T-helper 2 cell treated with Interferon-gamma antibody and Interleukin-4, amounts not matched to agents 100 ng/mL and 5 ng/mL, for 36 hours (primary cell): ENCODE results near the gene ACADVL. TPM values are rescaled to one million over a fixed set of nuclear protein-coding genes. Genes with fewer than 3 reads are reported as not detected.
"Not testable (repeated sequence)": the region's sequence is repeated elsewhere in the genome, so short reads cannot be mapped to it uniquely, and the experiment has no call there.

Experiments used
- intact Hi-C: fragments of 100-400 bp; cut with micrococcal nuclease; formaldehyde crosslinking; loops from one replicate; pipeline ENCODE4 v1.15.1; 2023
- total RNA-seq: library from RNA; stranded (reverse); gene quantifications from 2 replicates; pipeline ENCODE4 v1.2.3, GENCODE V29; 2022

ACADVL gene
- total RNA-seq, 1 donor from 2014 or later, result 340 TPM

DNA sequence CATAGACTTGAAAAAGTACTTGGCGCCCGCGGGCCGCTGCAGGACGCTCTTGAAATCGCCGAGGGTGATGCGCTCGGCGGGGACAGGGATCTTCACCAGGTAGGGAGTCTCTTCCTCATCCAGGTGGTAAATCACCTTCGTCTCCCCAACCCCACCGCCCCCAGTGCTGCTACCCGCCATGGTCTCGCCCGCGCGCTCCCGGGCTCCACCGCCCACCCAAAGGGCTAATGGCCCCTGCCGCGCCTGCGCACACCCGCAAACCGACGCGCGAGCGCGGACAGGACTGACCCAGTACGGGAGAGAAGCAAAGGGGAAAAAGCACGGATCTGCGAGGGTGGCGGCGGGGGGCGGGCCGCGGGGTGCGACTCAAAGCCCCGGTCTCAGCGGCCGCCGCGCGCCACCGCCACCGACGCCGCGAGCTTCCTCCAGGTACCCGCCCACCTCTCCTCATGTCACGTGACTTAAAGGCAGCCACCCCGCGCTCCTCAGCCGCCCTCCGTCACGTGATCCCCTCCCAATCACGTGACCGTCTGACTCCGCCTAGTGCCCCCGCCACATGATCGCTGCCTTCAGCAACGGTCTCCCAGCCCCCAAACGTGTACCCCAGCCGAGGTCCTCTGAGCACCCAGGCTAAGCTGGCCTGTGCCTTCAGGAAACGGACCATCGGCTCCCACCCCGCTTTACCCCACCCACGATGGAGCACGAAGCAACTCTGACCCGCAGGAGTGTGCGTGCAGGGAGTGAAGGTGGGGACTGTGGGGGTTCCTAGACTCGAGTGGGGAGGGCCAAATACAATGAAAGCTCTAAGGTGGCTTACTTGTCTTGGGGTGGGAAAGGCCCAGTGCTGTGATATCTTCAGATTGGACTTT is 14.6 kb downstream of the ACADVL start, which contains the start of gene DVL2:
DVL2 (minus strand) TSS at position 435 of the 869 bp plus-strand sequence; CDS start at position 180, 255 bp downstream.
- intact Hi-C loops, result loop anchor here (1.0 to 10.0 kb wide), 3 partner anchors 20 to 920 kb away; partner anchors contain the start of genes CYB5D1, NAA38, PER1 and TMEM88

DNA sequence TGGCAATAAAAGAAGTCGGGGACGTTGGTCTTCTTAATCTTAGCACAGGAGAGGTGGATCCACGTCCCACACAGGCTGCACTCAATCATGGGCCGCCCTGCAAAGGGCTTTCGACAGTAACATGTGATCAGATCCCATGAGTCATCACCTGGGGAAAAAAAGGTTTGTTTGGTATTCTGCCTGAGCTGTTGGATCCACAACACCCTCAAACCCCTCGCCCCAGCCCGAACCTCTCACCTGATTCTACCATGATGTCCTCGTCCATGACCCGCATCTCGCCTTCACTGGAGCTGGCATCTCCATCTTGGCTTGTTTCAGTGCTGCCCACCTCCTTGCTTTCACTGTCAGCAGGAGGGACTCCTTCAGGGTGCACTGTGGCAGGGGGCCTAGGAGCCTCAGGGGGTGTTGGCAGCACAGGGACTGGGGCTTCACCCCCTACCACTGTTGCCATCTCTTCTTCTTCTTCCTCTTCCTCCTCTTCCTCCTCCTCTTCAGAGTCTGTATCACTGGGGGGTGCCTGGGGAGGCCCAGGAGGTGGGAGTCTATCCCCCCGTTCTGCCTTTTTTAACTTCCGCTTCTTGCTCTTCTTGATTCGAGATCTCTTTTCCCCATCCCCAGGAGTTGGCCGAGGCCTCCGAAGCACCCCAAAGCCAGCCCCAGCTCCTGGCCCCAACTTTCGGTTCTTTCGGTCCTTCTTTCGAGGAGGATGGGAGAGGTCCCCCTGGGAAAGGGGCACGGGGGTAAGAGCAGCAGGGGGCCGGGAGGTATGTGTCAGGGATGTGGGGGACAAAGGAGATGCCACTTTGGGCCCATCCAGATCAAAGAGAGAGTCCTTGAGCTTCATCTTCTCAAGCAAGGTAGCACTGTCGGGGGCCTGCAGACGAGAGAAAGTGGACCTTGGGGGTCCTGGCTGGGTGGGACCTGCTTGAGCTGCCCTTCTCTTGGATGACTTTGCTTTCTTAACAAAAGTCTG is 16.2 kb downstream of the ACADVL start:
- intact Hi-C loops, result loop anchor here (10.0 kb wide), 2 partner anchors 619 to 919 kb away; partner anchors contain the start of genes CYB5D1, NAA38, PER1 and TMEM88

DNA sequence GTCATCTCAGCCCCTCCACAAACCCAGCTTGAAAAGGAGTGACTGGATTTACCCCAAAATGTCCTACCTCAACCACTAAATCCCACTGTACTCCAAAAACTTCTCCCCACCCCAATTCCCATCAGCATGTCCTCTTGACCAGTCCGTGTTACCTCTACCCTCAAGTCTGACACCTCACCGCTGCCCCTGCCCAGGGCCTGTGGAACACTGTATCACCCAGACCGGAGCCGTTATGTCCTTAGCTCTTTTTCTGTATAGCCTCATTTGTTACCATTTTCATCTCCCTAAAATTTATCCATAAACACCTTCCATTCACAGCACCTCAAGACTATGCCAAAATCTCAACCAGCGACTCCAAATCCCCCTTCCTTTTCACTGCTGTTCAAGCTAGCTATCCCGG is 17.1 kb downstream of the ACADVL start:
- intact Hi-C loops, result loop anchor here (10.0 kb wide), 2 partner anchors 618 to 918 kb away; partner anchors contain the start of genes CYB5D1, NAA38, PER1 and TMEM88

DNA sequence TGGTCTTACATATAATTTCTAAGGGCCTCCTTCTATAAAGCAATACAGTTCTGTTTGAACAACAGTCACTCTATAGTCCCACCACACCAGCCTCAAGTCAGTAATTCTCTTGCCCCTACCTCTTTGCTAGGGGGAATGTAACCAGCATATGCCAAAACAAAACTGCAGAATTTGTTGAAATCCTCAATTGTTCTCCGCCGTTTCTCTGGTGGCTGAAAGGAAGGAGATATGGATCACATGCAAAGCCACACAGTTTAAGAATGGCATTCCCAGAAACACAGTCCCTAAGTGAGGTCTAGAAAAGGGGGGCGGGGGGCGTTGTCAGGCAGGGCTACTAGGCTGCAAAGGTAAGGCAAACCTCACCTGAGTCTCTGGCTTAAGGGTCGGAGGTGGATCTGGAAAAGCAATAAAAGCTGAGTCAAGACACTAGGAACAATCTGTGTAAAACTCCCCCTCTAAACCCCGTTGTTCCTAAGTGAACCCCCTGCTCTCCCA is 17.6 kb downstream of the ACADVL start:
- intact Hi-C loops, result loop anchor here (10.0 kb wide), 2 partner anchors 617 to 917 kb away; partner anchors contain the start of genes CYB5D1, NAA38, PER1 and TMEM88

DNA sequence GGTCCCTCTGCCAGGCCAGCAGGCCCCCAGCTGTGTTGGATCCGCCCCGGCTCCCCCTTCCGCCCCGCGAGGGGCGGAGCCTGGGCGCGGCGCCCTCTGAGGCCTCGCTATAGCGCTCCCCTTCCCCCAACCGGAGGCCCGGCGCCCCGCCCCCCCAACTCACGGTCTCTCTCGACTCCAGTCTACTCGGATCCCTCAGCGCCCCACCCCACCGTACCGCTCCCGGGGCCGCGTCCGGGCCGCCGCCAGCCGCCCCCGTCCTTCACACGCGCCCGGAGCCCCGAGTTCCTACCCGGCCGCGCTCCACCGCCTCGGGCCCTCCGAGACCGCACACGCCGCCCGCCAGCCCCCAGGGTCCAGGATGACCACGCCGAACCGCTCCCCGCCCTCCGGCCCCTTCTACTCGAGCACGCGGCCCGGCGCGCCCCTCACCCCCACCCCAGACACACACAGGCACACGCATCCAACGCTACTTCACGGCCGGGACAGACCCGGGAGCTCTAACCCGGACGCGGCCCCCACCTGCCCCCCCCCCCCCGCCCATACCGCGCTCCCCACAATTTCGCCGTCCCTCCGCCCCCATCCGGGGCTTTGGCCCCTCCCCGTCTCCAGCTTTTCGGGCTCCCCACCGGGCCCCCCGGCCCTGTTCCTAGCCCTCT is 18.2 kb downstream of the ACADVL start:
- intact Hi-C loops, result loop anchor here (1.0 to 10.0 kb wide), 5 partner anchors 224 to 917 kb away; partner anchors contain the start of genes CYB5D1, NAA38, PER1 and TMEM88

DNA sequence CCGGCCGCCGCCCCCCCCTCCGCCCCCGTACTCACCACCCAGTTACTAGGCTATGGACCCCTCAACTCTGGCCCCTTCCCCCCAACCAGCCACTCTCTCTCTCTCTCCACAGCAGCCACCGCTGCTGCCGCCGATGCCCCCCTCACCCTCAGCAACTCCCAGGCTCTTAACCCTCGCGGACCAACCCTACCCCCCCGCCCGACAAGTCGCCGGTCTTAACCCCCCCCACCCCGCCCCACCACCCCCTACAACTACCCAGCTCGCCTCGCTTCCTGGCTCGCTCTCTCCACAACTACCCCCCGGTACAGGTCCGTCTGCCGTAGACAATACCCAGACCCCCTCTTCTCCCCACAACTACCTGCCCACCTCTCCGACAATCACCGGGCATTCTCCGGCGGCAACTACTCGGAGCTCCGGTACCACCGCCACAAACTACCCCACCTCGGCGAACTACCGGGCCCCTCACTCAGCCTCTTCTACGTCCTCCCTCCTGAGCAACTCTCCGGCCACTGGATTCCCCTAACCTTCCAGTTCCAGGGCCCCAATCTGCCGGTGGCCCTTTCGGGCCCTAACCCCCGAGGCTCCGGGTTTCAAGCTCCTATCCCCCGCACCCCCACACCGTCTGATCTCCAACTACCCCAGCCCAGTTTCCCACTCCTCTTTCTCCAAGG is 18.8 kb downstream of the ACADVL start:
- intact Hi-C loops, result loop anchor here (1.0 to 10.0 kb wide), 8 partner anchors 14 to 916 kb away; partner anchors contain the start of genes CYB5D1, EIF5A, ELP5 and NAA38

DNA sequence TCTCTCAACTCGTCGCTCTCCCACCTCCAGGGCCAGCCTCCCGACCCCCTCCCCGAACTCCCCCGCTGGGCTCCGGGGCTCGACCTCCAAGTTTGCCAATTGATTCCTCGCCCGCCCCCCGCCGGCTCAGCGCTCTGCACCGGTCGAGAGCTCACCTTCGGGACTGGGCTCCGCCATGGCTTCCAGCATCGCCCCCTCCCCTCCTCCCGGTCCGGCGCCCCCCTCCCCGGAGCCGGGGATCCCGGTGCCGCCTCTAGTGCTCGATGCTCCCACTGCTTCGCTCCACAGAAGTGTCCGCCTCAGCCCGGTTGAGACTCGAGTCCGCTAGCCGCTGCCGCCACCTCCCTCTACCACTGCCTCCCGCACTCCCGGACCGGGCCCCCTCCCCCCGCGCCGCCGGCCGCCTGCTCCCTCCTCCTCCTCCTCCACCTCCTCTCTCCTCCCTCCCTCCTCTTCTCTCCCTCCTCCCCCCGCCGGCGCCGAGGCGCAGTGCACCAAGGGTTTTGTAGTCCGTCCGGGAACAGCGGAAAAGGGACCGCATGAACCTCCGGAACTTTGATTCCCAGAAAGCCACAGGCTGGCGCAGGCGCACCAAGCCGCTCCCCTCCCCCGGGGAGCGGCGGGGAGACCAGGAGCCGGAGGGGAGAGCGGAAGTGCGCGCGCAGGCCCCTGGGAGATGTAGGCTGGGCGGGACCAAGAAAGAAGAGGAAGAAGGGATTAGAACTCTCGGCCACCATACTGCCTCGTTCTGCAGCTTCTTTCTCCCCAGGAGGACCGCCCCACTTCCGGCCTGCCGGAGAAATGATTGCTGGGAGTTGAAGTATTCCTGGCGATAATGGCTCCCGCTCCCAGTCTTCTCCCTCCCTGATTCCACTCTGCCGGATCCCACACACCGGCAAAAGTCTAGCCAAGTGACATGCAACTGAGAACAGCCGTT is 19.6 kb downstream of the ACADVL start, which contains the start of gene PHF23:
PHF23 (minus strand) TSS at position 367 of the 937 bp plus-strand sequence; CDS start at position 189, 178 bp downstream.
- intact Hi-C loops, result loop anchor here (1.0 to 10.0 kb wide), 7 partner anchors 13 to 915 kb away; partner anchors contain the start of genes CYB5D1, EIF5A, ELP5 and NAA38

DNA sequence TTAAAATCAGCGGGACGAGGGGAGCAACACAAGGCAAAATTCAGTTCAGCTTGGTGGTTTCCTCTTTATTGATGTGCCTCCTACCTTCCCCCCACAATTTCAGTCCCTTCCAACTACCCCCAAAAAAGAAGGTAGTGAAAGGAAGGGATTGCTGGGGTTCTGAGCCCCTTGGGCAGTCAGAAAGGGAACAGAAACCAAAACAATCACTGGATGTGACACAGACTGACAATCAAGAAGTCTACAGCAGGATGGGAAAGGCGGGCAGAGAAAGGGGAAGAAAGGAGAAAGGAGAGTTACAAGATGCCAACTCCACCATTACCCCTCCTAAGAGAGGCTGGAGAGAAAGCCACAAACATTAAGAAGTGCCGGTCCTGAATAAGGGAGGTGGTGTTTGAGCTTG is 20.6 kb downstream of the ACADVL start:
- intact Hi-C loops, result no loop called here

DNA sequence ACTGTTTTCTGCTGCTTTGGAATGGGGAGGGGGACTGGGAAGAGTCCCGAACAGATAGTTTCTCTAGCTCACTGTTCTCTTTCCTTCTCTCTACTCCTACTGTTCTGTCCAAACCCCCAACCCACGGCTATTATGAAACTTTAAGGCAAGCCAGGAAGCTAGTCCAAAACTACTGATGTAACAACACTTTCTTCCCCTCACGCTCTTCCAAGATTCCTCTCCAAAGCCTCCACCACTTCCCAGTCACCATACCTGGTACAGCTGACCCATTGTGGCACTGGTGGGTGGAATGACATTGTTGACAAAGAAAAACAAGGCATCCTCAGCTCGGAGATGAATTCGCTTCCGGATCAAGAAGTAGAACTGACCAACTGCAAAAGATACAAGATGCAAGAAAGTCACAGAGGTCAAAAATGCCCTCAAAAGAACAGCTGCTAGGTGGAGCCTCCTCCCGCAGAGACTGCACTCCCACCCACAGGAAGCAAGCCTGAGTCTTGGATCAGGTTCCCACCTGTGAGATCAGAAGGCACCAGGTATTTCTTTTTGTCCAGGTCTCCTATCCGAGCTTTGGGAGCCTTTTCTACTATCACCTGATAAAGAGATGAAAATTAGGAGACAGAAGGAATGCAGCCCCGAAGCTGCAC is 21.5 kb downstream of the ACADVL start:
- intact Hi-C loops, result no loop called here

DNA sequence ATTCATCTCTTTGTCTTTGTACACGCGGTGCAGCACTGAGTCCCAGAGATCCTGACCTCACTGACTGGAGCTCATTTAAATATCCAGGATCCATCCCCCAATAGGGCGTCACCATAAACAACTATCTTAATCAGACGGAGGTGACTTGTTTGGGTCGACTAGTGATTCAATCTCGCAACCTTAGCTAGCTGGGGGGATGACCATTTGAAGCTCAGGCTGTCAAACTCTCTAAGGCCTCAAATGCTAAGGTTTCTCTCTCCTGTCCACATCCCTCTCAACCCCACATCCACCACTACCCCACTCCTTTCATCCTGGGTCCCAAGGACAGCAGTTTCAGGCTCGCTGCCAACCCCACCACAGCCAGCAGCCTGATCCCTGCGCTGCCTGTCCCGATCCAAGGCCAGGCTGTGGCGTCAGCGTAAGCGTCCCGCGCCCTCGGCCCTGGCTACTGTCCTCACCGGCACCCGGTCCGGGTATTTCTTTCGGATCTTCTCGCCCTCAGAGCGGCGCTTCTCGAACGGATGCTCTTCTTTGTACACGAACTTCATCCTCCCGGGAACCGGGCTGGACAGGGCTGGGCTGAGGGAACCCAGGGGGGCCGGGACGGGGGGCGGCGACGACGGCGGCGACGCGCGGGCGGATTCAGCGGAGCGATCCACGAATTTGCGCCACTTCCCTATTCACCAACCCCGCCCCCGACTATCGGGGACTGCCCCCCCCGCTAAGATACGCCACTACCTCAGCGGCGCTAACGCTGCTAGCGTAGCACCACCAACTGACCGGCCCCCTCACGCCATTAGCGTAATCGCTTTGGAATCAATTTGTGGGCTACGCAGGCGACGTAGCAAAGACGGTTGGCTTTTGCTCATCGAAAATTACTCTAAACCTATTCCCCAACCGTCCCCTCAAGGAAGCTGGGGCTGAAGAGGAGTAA is 22.3 kb downstream of the ACADVL start, which contains the start of gene GABARAP:
GABARAP (minus strand) TSS at position 667 of the 934 bp plus-strand sequence; CDS start at position 548, 119 bp downstream.
- intact Hi-C loops, result no loop called here

DNA sequence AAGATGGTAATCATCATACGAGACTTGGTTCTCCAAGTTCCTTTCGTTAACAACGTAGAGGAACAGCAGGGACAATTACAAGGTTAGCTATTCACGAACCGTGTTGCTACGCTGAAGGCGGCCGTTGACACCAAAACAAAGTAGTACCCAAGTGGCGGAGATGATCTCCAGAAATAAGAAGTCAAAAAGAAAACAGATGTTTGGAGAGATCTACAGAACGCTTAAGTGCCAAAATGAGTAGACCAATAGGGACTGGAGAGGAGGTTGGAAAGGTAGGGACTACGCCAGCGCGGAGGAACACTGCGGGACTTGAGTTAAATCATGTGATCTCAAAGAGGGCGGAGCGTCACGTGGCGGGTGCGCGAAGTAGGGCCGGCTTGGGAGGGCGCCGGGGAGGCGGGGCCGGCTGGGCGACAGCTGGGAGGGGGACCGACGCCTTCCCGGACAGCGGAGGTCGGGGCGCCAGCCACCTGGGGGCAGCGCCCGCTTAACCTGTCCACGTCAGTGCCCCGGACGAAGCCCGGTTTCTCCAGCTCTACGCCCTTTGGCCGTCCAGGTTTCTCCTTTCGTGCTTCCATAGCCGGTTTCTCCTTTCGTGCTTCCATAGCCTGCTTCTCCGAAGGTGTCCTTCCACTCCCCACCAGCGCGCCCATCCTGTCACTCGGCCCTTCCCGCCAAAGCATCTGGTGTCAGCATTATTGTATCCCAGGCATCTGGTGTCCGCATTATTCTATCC is 23.1 kb downstream of the ACADVL start:
- intact Hi-C loops, result no loop called here

DNA sequence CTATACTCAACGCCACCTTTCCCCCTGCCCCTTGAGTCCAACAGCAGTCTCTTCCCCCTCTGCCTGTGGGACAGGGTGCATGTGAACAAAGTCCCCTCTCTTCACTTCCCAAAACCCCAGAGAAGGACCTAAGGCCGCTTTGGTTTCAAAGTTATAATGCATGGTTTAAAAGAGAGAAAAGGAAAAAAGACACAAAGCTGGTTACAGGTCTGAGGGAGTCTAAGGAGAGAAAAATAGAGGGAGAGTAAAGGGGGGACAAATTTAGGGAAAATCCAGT is 23.7 kb downstream of the ACADVL start:
- intact Hi-C loops, result no loop called here

DNA sequence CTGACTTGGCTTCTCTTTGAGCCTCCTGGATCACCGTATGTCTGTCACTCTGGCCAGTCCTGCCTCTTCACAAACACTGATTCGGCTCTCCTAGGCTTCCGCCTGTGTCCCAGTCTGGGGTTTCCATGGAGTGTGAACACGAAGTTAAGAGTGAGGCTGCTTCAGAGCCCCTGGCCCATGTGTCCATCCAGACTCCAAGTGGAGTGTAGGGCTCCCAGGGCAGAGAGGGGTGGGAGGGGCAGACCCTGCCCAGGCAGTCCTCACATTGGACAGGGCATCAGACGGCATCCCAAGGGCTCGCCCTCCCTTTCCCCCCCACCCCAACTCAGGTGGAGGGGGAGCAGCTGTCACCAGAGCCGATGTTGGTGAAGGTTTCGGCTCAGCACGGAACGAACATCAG is 24.1 kb downstream of the ACADVL start:
- intact Hi-C loops, result not testable (repeated sequence)

DNA sequence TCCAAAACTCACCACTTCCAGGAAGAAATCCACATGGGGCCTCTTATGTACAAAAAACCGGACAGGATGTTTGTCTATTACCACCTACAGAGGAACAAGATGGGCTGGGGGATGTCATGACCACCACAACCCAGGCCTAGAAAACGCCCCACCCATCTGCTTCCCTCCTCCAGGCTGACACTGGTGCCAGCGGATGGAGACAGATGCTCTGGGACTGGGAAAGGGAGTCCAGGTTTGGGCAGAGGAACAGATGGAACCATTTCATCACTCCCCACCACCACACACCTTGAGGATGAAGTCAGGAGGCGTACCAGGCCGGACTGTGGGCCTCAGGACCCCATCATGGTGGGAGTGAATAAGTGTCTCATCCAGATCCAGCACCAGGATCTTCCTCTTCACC is 27.0 kb downstream of the ACADVL start:
- intact Hi-C loops, result no loop called here

DNA sequence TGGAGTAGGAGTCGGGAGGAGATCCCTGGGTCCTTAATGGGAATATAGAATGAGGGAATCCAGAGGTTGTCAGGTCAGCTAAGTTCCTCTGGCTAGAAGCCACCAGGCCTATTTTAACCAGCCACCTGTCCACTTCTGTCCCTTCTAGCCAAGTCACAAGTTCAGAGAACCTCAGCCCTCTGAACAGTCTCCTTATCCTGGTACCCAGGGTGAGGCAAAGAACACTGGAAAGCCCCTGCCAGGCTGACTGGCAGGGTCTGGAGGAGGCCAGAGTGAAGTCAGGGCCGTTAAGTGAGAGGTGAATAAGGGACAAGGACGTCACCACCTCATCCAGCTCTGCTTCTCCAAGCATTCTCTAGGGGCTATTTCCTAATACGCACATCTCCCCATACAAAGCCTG is 29.1 kb downstream of the ACADVL start:
- intact Hi-C loops, result no loop called here

DNA sequence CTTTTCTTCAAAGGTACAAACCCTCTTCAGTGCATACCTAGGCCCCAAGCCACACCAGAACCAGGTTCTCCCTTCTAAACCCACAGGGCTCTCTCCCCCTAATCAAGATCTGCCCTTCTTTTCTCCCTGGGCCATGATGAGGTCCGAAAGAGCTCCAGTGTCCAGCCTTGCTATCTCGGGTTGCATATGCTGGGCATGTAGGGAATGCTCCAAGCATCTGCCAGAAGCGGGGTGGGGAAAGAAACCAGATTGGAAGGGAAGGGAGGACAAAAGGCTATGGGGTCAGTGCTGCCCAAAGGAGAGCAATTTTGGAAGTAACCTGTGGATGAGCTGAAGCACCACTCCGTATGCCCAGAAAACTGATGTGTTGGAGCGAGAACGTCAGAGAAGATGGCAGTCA is 29.5 kb downstream of the ACADVL start:
- intact Hi-C loops, result no loop called here
